Measurements from ENCODE around the gene PDE4C.

PDE4C gene

GRCh38 chr19:18190278-18190677, 36.0 kb downstream of the PDE4C start:
- no peak overlapping the region for H3K4me2 ChIP-seq (ENCODE audit: low read length)
- no peak overlapping the region for H3K9ac ChIP-seq
- H3K4me1 ChIP-seq, result peaks cover 10% of the 10 kb centered on the region
- no peaks in the 10 kb centered on the region for H3K9me3 ChIP-seq (ENCODE audit: control insufficient read depth, low read length)
- no peak for TF ChIP-seq CTCF (IDR thresholded peaks at IDR 0.05)
- no peak overlapping the region for H2AFZ ChIP-seq
- H3K36me3 ChIP-seq (ENCODE audit: control insufficient read depth, insufficient read depth, low read length), result no peaks in the 10 kb centered on the region
- no peak overlapping the region for H3K27ac ChIP-seq
- H3K79me2 ChIP-seq, result no peaks in the 10 kb centered on the region
- no peak overlapping the region for H3K4me3 ChIP-seq (ENCODE audit: low read depth, low read length)
- no peaks in the 10 kb centered on the region for H3K27me3 ChIP-seq (ENCODE audit: control insufficient read depth, insufficient read depth, low read length)

GRCh38 chr19:18185538-18185937, 40.7 kb downstream of the PDE4C start:
- Histone ChIP-seq H3K4me3 (ENCODE audit: low read depth, low read length) (no peak overlapping the region), H3K4me2 (ENCODE audit: low read length) (no peak overlapping the region), H3K27ac (no peak overlapping the region), H3K79me2 (no peaks in the 10 kb centered on the region), H3K9ac (no peak overlapping the region), H3K9me3 (ENCODE audit: control insufficient read depth, low read length) (no peaks in the 10 kb centered on the region), H3K27me3 (ENCODE audit: control insufficient read depth, insufficient read depth, low read length) (no peaks in the 10 kb centered on the region), H3K4me1 (peaks cover 5% of the 10 kb centered on the region), H3K36me3 (ENCODE audit: control insufficient read depth, insufficient read depth, low read length) (no peaks in the 10 kb centered on the region), H2AFZ (no peak overlapping the region)
- TF ChIP-seq CTCF (IDR thresholded peaks at IDR 0.05), result no peak

GRCh38 chr19:18183529-18183928, 42.7 kb downstream of the PDE4C start:
- no peaks in the 10 kb centered on the region for H3K27me3 ChIP-seq (ENCODE audit: control insufficient read depth, insufficient read depth, low read length)
- no peak overlapping the region for H3K9ac ChIP-seq
- TF ChIP-seq CTCF (IDR thresholded peaks at IDR 0.05), result no peak
- H3K4me1 ChIP-seq, result peaks cover 5% of the 10 kb centered on the region
- no peak overlapping the region for H2AFZ ChIP-seq
- H3K27ac ChIP-seq, result no peak overlapping the region
- H3K4me2 ChIP-seq (ENCODE audit: low read length), result no peak overlapping the region
- H3K79me2 ChIP-seq, result no peaks in the 10 kb centered on the region
- no peaks in the 10 kb centered on the region for H3K36me3 ChIP-seq (ENCODE audit: control insufficient read depth, insufficient read depth, low read length)
- H3K4me3 ChIP-seq (ENCODE audit: low read depth, low read length), result no peak overlapping the region
- no peaks in the 10 kb centered on the region for H3K9me3 ChIP-seq (ENCODE audit: control insufficient read depth, low read length)

- H3K79me2 ChIP-seq, result no peaks in the 10 kb centered on the region
- no peak overlapping the region for H3K4me3 ChIP-seq (ENCODE audit: low read depth, low read length)
- H2AFZ ChIP-seq, result no peak overlapping the region
- no peak overlapping the region for H3K4me2 ChIP-seq (ENCODE audit: low read length)
- no peaks in the 10 kb centered on the region for H3K27me3 ChIP-seq (ENCODE audit: control insufficient read depth, insufficient read depth, low read length)
- H3K4me1 ChIP-seq, result no peaks in the 10 kb centered on the region
- no peaks in the 10 kb centered on the region for H3K36me3 ChIP-seq (ENCODE audit: control insufficient read depth, insufficient read depth, low read length)
- H3K27ac ChIP-seq, result no peak overlapping the region
- no peaks in the 10 kb centered on the region for H3K9me3 ChIP-seq (ENCODE audit: control insufficient read depth, low read length)
- TF ChIP-seq CTCF (IDR thresholded peaks at IDR 0.05), result no peak
- H3K9ac ChIP-seq, result no peak overlapping the region
Measured at GRCh38 chr19:18179957-18180356, 46.3 kb downstream of the PDE4C start.

Measured in parathyroid adenoma (tissue), 2 donors.